Measurements from ENCODE around the gene PEA15. TPM values are rescaled to one million over a fixed set of nuclear protein-coding genes. Genes with fewer than 3 reads are reported as not detected.

The PEA15 gene
- total and polyA plus RNA-seq, 2 donors (not counting 3 experiments of a cell fraction or from before 2014, with no cell fraction given): 250 to 304 TPM

GRCh38 chr1:160236806-160237205 is 31.6 kb downstream of the PEA15 start:
- H3K36me3 ChIP-seq (ENCODE audit: control insufficient read depth in 2 of 2, extremely low read depth in 1 of 2, insufficient read depth in 2 of 2, low read length in 2 of 2): peaks cover 13 to 14% of the 10 kb centered on the region in 2 experiments
- TF ChIP-seq FOS (IDR thresholded peaks at IDR 0.05; ENCODE audit: borderline replicate concordance, insufficient read depth, low read length): no peak
- TF ChIP-seq CTCF (IDR thresholded peaks at IDR 0.05; ENCODE audit: extremely low read depth in 1 of 2, insufficient read depth in 1 of 2, low read depth in 1 of 2, low read length in 2 of 2): no peak
- TF ChIP-seq, protein P1, sequence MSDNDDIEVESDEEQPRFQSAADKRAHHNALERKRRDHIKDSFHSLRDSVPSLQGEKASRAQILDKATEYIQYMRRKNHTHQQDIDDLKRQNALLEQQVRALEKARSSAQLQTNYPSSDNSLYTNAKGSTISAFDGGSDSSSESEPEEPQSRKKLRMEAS (IDR thresholded peaks at IDR 0.05; ENCODE audit: insufficient read depth, insufficient read length): no peak
- TF ChIP-seq MYC (IDR thresholded peaks at IDR 0.05; ENCODE audit: low read depth, low read length): no peak
- TF ChIP-seq POLR2AphosphoS5 (IDR thresholded peaks at IDR 0.05; ENCODE audit: insufficient read depth, low read depth, low read length): no peak
- no peak for TF ChIP-seq POLR2A (IDR thresholded peaks at IDR 0.05; ENCODE audit: low read depth, low read length)
- no peak for TF ChIP-seq JUN (IDR thresholded peaks at IDR 0.05; ENCODE audit: borderline replicate concordance, insufficient read depth, insufficient read length, low read depth)
- TF ChIP-seq GATA2 (IDR thresholded peaks at IDR 0.05; ENCODE audit: insufficient read depth, insufficient read length, low read depth, low read length): no peak
- no peak for TF ChIP-seq EZH2 (IDR thresholded peaks at IDR 0.05; ENCODE audit: borderline replicate concordance, low read depth, low read length, severe bottlenecking)
- no peak overlapping the region for H3K4me3 ChIP-seq (replicated peaks in 1 of 3; ENCODE audit: insufficient read depth in 1 of 3, low read depth in 1 of 3, low read length in 3 of 3)
- H3K27me3 ChIP-seq (ENCODE audit: control insufficient read depth in 2 of 2, insufficient read depth in 2 of 2, low read length in 2 of 2): no peaks in the 10 kb centered on the region
- H3K79me2 ChIP-seq (ENCODE audit: control insufficient read depth, insufficient read depth, low read length): no peaks in the 10 kb centered on the region
- dilution Hi-C loops (cut with MboI; ENCODE audit: extremely low pct_ligation_motif_present, low sequenced_read_pairs) (no loop called here), intact Hi-C loops (cut with micrococcal nuclease) (no loop called here)
- FAIRE-seq: no peak
- no peaks in the 10 kb centered on the region for H4K20me1 ChIP-seq (replicated peaks; ENCODE audit: control insufficient read depth, extremely low read depth, insufficient read depth, low read length)
- no peak overlapping the region for H3K9ac ChIP-seq (replicated peaks; ENCODE audit: extremely low read depth, insufficient read depth, low read length)
- DNase-seq (ENCODE audit: low read depth, low spot score): no peak
- H3K4me1 ChIP-seq (ENCODE audit: control insufficient read depth, extremely low read depth, insufficient read depth, low read length): no peaks in the 10 kb centered on the region
- POLR2A ChIA-PET: no interaction called here
- H2AFZ ChIP-seq (ENCODE audit: low read depth, low read length): no peak overlapping the region
- no peak overlapping the region for H3K4me2 ChIP-seq (ENCODE audit: insufficient read depth, low read length)
- no peaks in the 10 kb centered on the region for H3K9me3 ChIP-seq (replicated peaks; ENCODE audit: control insufficient read depth, insufficient read depth, low read length)
- no TSS peak for BruUV-seq (replicated peaks)
- H3K27ac ChIP-seq (ENCODE audit: insufficient read depth, low read depth, low read length): no peak overlapping the region
- CTCF ChIA-PET: no interaction called here
- no peaks in the 10 kb centered on the region for H3K9me1 ChIP-seq (replicated peaks; ENCODE audit: control insufficient read depth, extremely low read depth, insufficient read depth, low read length)

Measured in endothelial cell of umbilical vein (primary cell).